Stimulated activated CD8-positive, alpha-beta memory T cell treated with anti-CD3 and anti-CD28 coated beads, Interleukin-4, amount 100 ng/mL, for 1 hour (primary cell): ENCODE measurements around the gene CDRT4.
"Not testable (repeated sequence)": the region's sequence is repeated elsewhere in the genome, so short reads cannot be mapped to it uniquely, and the experiment has no call there.

ENCODE experiments used
- DNase-seq, 2 donors: peaks; one replicate each; pipeline ENCODE4 v3.0.0-alpha.2; 2020; ENCODE audit warnings: low read depth in 2 of 2, low spot score in 1 of 2

Gene CDRT4

DNA sequence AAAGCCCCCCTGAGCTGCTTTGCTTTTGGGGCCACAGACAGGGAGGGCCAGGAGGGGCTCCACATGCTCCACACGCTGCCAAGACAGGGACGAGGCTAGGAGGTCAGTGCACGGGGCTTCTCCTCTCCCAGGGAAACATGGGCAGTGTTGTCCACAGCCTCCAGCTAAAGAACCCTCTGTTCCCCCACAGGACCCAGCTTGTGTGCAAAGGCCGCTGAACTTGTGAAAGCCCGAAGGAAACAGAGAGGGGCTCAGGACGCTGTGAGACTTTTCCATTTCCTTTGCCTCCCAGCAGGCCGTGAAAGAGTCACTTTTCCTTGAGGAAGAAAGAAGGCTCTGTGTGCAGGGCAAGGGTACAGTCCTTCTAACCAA lies 9.7 kb downstream of the CDRT4 start:
- DNase-seq, result no peak

DNA sequence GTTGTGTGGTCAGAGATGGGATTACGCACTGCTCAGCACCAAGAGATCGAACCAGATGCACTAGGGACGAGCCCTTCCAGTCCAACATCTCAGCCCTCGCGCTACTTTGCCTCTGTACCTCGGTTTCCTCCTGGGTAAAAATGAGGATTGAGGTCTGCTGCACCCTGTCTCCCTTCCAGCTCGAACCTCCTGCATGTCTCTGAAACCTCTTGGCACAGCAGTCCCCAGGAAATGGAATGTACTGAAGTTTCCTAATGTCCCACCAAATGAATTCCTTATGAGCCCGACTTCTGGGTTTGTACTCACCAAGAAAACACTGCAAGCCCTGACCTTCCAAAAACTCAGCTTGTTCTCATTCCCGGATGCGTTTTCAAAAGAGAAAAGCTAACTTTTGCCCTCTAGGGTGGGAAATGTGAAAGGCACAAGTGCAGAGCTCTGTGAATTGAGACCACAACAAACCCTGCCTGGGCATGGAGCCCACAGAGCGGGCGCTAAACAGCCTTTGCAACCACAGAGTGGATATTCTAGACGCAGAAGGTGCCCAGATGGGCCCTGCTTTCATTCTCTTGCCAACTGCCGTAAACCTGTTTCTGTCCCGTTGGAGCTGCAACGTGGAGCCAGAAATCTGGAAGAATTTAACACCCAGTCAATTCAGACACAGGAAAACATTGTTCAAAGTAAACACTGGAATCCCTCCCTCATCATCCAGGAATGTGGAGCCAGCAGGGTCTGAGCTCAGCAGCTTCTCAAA lies 10.3 kb downstream of the CDRT4 start:
- DNase-seq, result no peak

DNA sequence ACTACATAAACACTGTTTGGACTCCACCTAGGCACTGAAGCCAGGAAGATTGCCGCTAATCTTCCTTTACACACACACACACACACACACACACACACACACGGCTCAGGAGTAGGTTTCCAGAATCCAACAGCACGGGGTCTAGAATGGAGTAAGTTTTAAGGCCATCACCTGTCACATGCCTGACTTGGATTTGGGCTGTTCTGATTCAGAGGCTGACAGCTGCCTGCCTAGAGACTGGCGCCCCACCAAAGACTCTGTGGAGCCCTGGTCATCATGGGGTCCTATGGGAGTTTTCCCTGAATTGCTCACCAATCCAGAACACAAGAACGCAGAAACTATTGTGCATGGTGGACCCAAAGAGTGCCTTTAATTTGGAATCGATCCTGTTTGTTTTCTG lies 10.9 kb downstream of the CDRT4 start:
- no peak for DNase-seq

DNA sequence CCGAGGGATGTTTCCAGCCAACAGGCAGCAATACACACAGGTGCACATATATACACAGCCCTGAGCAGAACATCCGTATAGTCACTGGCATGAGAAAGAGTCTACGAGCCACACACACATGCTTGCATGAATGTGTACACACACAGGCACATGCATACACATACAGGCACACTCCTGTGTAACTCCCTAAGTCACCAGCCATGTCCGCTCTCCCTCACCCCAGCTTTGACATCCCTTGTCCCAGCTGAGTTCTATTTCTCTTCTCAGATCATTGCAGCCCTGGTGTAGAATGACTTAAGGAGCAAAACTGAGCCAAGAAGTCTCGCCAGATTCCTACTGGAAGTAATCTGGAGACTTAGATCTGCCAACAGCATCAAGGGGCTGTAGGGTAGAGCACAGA lies 13.1 kb downstream of the CDRT4 start:
- DNase-seq, result no peak

DNA sequence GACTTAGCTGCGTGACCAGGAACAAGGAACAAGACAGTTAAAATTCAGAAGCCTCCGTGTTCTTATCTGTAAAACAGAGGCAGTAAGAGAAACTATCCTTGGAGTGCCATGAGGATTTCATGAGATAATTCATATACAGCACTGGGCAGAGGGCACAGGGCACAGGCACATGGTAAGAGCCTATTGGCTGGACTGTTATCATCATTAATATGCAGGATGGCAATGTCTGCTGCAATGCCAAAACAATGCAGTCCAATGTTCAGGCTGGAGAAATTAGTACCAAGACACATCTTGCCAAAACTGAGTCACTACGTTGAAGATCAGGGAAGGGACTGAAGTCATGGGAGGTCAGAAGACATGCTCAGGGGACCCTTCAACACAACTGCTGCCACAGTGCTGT lies 13.6 kb downstream of the CDRT4 start:
- no peak for DNase-seq

DNA sequence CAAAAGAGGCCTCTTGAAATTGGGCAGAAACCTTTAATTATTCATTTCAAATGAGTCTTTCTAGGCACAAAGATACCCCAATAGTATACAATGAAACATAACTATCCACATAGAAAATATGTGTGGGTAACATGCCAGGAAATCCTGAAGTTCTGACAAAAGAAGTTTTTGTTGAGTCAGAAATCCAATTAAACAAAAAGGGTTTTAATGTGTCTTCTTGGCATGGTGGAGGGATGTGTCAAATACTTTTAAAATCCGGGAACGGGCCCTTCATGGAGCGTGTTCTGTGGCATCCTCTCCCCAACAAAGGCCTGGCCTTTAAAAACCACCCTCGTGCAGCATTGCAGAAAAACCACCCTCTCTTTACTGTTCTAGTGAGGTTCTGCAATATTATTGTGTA lies 14.2 kb downstream of the CDRT4 start:
- DNase-seq, result no peak

DNA sequence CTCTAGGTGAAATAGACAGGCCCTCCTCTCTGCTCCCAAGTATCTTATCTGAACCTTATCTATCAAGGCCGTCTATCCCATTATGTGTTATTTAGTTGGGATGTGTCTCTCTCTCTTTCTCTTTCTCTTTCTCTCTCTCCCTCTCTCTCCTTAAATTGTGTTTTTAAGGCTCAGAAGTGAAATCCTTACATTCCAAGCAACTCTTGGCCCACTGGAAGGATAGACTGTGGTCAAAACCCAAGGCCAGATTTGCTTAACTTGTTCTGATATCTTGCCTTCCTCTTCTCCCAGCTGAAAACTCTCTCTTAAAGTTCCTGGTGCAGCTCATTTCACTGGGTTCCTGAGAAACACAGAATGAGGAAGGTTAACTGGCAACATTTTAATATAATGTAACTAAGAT lies 14.7 kb downstream of the CDRT4 start:
- no peak for DNase-seq

DNA sequence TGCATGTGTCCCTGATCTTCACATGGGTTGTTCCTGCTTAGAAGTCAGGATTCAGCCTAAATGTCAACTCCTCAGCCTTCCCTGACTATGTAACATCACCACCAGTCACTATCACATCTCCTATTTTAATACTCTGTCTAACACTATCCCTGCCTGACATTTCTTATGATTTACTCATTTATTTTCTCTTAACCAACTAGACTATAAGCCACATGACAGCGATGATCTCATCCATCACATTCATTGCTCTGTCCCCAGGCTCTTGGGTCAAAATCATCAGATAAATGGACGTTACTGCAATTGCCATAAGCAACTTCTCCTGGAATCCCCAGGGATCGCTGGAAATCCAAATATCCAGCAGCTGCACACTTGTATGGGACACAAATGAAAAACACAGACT lies 15.7 kb downstream of the CDRT4 start:
- no peak for DNase-seq

DNA sequence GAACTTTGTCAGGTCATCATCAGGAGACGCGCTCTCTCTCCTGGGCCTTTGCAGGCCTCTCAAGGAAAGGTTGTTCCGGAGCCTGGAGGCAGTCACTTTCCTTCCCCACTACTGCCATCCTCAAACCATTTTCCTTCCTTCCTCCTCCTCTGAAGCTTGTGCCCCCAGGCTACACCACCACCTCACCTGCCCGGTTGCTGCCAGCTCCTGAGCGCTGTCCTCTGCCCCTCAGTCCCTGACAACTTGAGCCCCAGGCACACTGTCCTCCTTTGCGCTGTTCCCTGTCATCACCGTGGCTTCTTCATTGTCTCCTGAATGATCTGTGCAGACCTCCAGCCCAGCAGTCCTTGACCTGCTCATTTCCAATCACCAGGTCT lies 18.9 kb downstream of the CDRT4 start:
- DNase-seq, result no peak

DNA sequence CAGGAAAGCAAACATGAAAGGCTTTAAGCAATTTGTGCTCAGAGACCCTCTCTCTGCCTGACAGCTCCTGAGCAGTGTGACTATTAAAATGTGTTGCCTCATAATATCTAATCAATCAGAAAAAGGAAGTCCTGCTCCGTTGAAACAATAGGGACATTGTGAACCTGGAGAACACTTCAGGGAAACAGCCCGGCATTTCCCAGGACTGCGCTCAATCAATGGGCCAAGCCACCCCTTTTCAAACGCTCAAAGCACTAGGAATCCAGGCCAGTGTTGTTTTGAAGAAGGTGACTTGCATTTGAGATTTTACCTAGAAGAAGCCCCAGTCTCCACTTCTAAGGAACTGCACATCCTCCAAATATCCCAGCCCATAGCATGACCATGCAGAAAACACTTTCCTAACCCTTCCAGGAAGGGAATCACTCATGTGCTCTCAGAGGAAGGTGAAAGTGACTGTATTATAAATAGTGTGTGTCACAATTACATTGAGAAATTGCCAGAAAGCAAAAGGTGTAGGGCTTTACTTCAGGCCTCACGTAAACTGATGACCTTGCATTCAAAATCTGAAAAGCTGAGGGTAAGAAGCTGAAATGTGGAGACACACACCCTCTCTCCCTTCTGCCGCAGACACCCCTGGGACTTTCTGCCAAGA lies 19.4 kb downstream of the CDRT4 start:
- no peak for DNase-seq

DNA sequence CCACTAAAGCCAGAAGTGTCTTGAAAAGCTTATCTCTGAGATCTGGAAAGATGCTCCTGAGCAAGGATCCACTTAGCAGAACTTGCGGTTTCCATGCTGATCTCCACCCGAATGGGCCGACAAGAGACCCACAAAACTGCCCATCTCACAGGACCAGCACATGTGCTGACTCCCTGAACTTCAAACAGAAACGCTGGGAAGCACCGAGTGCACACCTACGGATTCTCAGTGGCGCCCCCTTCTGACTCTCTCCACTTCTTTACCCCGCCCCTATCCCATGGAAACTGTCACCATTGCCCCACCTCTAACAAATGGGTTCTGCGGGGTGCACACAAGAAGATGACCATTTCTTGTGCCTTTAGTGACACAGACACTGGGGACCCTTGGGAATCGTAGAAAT lies 21.4 kb downstream of the CDRT4 start:
- DNase-seq, result no peak

DNA sequence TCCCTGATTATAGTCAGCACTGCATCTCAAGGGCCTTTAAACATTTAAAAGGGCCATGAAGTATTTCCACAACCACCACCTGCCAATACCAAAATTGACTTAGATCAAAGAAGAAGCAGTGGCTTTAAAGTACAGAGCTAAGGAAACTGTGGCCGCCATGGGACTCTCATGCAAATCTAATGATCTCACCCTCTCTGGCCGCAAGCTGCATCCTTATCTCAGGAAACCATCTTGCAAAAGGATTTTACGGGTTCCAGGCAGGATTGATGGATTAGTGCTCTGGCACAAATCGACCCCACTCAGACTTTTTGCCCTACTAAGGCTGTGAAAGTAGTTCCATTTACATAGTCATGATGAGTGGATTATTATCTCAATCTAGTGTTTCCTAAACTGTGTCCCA lies 22.6 kb downstream of the CDRT4 start:
- DNase-seq, result no peak

DNA sequence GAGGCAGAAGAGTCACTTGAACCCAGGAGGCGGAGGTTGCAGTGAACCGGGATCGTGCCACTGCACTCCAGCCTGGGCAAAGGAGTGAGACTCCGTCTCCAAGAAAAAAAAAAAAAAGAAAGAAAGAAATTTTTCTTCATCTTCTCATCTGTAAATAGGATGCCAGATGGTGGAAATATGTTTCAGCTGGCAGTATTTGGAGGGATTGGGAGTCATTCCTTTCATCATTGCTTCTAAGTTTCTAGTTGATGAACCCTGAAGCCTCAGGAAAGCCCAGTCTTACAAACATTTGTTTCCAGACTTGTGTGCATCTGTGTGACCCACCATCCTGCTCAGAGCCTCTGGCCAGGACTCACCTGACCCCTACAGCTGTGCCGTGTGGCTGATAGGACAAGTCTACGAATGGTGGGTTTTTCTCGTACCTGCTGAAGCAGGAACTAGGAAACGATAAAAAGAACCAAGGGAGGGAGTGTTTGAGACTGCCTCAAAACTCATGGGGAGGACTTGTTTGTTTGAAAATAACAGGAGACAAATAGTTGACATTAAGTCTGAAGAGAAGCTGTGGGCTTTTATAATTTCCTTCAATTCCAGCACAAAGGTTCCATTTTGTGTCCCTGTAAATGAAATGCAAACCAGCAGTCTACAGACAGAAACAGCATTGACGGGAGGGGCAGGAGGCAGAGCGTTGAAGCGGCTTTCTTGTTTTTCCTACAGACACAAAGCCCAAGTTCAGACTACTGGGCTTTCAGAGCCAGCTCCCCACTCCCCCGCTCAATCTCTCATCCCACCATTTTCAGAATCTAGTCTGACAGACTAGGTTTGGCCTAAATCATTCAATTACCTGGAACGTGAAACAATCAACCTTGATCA lies 24.9 kb downstream of the CDRT4 start:
- no peak for DNase-seq

DNA sequence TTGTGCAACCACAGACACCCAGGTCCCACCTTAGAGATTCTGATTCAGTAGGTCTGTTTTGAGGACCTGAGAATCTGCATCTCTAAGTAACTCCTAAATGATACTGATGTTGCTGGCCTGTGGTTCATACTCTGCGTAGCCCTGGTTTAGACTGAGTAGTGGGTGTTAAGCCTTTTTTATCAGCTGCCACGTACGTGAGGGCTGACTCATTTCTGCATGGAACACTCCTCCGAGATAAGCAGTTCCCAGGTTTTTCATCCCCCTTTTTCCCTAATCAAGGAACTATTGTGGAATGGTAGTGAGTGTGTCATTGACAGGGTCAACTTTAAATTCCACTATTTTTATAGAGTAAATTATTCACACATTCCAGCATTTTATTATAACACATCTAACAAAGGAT lies 26.1 kb downstream of the CDRT4 start:
- DNase-seq, result no peak

DNA sequence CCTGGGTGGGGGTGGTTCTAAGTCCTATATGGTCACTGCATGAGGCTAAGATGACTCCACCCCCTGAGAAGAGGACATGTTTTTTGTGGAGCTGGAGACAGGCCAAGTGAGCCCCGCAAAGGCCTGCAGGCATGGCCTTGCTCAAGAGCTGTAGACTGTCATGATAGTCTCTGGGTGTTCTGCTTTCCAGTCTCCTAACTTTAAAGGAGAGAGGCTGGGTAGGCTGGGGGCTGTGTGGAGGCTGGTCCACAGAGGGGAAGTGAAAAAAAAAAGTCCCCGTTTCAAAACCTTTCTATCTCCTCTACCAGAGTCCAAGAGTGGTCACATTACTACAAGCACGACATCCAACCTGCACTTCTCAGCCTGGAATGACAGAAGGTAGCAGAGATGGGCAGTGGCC lies 27.1 kb downstream of the CDRT4 start:
- no peak for DNase-seq

DNA sequence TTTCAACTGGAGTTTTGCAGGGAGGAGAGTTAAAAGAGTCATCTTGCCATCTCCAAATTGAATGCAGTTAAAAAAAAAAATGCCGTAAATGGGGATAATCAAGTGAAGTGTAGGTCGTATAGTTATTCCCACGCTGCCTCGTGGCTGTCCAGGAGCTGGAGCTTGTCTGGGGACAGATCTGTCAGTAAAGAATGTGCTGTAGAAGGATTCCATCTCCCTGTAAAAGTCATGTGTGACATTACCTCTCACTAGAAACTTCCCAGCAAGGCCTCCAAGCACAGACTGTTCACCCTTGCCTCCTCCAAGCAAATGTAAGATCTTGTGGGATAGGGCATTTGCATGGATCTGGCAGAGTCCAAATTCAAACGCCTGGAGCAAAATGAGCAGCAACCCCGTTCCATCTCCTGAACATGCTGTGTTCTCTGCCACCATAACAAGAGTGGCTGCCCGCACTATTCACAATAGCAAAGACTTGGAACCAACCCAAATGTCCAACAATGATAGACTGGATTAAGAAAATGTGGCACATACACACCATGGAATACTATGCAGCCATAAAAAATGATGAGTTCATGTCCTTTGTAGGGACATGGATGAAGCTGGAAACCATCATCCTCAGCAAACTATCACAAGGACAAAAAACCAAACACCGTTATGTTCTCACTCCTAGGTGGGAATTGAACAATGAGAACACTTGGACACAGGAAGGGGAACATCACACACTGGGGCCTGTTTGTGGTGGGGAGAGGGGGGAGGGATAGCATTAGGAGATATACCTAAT lies 28.0 kb downstream of the CDRT4 start:
- DNase-seq, result not testable (repeated sequence)

DNA sequence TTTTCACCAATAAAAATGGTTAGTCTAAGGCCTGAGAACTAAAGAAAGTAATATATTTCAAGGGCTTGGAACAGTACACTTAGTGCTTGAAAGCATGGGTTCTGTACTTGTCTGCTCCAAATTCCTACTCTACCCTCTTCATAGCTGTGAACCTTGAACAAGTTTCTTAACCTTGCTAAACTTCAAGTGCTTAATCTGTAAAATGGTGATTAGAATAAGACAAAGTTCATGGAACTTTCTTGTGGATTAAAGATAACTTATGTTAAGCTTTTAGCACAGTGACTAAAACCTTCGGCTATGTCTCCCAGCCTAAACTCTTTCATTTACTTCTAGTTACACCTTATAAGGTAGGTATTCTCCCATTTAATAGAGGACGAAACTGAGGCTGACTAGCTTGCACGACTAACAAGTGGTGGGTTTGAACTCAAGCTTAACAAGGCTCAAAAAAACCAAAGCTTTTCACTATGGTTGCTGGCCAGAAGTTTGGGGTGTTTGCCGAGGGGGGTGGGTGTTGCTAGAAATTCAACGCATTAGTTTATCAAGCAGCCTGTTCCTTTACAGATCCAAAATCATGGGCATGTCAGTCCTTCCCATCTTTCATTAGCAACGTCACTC lies 28.8 kb downstream of the CDRT4 start:
- DNase-seq, result no peak

DNA sequence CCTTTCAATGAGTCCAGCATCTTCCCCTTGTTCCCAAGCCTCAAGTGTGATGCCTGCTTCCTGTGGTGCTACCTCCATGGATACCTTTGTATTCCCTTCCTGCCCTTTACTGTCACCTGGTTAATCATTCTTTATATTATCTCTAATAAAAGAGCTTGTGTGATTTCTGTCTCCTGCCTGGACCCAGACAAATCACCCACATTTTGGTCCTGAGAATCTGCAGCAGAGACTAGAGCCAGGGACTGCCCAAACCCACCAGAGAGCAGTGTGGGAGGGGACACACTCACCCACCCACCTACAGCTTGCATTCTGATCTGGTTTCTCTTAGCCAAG lies 30.2 kb downstream of the CDRT4 start:
- DNase-seq, result no peak

DNA sequence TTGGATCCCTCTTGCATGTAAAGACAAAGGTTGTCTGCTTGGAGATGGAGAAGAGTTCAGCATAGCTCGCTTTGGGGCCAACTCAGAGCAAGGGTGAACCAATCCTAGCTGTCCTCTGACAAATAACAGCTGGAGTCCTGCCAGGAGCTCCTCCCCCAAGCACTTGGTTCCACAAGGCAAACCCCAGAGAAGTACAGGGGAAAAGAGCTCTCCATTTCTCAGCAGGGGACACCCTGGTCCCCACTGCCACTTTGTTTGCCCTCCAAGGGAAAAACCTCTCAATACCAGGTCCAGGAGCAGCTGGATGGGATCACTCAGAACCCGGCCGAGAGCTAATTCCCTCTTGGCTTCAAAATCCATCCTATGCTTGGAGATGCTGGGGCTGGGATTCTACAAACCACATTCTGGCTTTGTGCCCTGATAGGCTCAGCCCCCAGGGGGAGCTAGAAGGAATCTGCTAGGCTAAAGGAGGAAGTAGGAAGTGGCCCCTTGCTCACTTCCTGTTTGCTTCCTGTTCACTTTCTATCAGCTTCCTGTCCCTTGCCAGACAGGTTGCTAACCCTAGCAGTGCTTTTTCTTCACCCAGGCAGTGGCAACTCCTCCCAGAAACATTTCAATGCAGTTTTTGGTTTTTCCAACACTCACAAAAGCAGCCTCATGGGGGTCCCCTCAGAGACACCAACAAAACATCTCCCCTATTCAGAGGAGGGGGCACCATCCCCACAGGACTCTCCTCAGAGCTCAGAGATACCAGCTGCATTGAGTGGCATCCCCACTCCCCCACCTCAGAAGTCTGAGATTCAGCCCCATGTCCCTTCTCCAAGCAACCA lies 30.7 kb downstream of the CDRT4 start:
- no peak for DNase-seq

DNA sequence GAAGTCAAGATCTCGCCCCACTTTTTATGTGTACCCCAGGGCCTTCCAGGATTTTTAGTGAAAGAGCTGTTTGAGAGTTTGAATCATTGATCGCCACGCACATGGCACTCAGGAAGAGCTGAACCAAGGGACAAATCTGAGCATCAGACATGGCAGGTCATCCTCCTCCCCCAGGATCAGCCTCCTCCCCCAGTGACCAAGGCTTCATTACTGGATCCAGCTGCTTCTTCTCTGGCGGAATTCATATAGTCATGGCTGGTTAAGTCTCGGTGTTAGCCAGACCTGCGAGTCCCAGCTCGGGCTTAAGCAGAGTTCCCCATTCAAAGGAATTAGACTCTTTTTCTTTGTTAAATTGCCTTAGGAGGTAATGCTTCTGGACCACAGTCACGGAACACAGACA lies 32.5 kb downstream of the CDRT4 start:
- no peak for DNase-seq
